GM19240 (cell line): Measurements from ENCODE around the gene APOLD1.
"Not testable (repeated sequence)": the region's sequence is repeated elsewhere in the genome, so short reads cannot be mapped to it uniquely, and the experiment has no call there.

Experiments used
- DNase-seq: peaks from one replicate; pipeline ENCODE4 v3.0.0; 2011; ENCODE audit warnings: low spot score; ENCODE audit not compliant: insufficient read length

Gene APOLD1

DNA sequence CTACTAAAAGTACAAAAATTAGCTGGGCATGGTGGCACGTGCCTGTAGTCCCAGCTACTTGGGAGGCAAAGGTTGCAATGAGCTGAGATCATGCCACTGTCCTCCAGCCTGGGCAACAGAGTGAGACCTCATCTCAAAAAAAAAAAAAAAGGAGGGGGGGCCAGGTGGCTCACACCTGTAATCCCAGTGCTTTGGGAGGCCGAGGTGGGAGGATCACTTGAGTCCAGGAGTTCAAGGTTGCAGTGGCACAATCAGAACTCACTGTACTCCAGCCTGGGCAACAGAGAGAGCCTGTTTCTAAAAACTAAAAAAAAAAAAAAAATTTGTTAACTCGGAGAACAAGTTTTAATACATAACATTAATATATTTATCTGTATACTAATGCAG lies 22.1 kb downstream of the APOLD1 start:
- not testable (repeated sequence) for DNase-seq

DNA sequence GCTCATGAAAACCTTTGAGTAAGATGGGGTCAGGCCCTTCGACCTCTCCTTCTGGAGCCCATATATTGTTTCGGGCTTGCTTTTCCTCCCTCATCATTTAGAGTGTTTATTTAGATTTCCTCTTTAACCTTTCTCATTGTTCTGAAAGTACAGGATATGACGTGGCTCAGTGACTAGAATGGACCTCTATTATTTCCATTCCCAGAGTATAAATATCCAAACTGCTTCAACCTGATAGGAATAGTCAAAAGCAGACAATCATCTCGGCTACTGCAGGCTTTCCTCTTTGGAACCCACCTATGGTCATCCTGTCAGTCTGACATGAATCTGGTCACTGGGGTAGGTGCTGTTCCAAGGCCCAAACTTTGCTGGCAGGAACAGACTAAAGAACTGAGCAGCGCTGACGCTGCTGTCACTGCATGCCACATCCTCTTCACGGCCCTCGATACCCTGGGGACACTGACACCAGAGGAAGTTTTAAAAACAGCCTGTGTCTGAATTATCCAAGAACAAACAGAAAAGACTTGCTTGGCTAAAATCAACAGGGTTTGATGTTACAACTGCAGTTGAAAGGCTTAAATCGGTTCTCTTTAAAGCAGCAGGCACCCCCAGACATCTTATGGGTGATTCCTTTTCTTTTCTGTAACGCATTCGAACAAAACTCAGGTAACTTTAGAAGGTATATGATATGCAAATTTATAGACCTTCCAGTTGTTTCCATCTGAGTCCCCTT lies 22.7 kb downstream of the APOLD1 start:
- DNase-seq: peak; percentile 28

DNA sequence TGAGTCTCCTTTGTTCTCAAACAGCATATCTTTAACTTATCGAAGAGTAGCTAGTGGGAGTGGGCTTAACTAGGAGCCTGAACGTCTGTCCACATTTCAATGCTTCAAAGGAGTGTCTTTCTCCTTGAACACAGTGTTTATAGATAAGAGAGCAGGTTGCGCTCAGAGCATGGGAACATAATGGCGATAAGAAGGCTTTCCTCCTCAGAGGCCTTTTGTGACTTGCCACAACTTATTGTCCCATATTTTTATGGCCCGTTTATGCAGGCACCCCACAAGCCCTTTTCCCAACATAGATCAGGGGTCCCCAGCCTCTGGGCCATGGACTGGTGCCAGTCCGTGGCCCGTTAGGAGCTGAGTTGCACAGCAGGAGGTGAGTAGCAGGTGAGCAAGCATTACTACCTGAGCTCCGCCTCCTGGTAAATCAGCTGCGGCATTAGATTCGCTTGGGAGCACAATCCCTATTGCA lies 25.1 kb downstream of the APOLD1 start:
- no peak for DNase-seq

DNA sequence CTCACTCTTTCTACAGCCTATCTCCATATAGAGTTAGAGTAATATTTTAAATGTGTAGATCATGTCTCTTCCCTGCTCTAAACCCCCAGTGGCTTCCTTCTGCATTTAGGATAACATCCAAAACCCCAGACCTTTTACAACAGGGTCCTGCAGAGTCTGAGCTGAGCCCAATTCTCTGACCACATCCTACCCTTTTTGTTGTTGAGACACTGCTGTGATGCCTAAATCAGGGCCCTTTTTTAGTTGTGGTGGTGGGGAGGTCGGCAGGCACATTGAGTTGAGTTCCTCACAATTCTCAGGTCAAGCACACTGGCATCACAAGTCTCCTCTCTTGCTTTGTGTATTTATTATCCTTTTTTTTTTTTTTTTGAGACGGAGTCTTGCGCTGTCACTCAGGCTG lies 25.9 kb downstream of the APOLD1 start:
- DNase-seq: no peak

DNA sequence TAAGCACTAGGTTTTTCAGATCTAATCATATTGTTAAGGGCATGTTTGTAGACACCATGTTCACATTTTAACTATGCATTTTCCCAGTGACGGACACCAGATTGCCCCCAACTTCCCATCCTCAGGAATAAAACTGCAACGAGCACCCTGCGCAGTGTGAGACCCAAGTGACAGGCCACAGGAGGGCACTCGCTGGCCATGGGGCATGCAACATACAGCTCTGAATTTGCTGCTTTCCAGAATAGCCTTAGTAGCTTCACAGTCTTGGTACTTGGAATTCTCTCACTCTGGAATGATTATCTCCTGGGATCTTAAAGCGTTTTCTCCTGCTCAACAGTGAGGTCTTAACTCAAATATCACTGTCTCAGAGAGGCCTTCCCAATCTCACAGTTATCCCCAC lies 26.7 kb downstream of the APOLD1 start:
- DNase-seq: no peak

DNA sequence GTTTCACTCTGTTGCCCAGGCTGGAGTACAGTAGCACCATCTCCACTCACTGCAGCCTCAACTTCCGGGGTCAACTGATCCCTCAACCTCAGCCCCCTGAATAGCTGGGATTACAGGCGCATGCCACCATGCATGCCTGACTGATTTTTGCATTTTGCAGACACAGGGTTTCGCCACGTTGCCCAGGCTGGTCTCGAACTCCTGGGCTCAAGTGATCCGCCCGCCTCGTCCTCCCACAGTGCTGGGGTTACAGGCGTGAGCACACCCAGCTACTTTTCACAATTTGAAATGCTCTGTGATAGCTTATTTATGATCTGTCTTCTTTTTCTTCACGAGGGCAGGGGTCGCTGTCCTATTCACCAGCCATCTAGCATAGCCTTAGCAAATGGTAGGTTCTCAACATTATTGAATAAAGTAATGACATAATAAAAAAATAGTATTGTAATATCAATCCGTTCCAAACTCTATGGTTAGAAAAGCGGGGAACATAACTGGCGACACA lies 27.2 kb downstream of the APOLD1 start:
- no peak for DNase-seq

DNA sequence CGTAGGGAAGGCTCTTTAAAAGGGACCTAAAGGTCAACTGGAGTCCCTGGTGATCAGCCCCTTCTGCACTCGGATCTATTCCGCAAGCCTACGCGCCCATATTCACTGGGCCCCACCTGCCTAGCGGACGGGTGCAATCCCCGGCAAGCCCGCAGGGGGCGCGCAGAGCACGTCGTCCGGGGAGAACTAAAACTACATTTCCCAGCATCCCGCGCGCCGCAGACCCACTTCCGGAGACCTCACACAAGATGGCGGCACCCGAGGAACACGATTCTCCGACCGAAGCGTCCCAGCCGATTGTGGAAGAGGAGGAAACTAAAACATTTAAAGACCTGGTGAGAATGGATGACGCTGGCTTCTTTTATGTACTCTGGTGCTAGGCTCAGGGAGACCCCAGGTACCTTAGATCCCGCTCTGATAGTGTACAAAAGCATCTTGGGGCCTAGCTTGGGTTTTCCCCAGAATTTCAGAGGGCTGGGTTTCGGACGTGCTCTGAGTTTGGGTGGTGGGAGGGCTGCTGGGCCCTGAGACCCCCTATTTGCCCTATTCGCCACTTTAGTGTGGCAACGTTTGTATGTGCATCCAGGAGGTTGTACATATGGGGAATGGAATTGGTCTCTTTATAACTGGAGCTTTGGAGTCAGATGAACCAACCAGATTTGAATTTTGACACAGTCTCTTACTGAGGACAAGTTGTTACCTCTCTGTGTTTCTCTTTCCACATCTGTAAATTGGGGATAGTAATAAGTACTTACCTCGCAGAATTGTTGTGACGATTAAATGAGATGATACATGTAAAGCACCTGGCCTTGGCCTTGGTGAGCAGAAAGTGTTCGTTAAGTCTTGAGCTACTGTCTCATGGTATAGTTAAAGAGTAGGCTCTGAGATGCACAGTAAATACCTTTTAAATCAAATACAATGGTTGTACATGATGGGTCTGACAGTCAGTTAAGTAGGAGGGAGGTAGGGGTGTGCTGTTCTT lies 28.0 kb downstream of the APOLD1 start, which contains the start of gene DDX47:
Gene DDX47, plus strand, starts transcription at position 227 of the 982 bp plus-strand sequence. Its CDS starts 22 bp downstream, at position 249.
- peak; percentile 64 for DNase-seq

DNA sequence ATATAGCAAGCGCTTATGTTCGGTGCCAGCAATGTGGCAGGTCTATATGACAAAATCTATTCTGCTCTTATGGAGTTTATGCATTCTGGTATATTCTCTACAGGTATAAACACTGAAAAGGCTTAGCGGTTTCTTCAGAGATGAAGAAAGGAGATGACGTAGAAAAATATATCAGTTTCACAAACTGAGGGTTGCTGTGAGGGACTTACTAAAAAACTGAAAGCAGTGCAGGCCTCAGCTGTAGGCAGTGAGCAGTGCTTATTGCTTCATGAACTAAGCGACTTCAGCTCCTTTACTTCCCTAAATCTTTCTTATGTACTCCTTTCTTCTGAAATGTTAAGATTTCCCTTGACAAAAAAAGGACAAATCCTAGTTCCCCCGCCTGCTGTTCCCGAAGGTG lies 32.2 kb downstream of the APOLD1 start:
- DNase-seq: no peak

DNA sequence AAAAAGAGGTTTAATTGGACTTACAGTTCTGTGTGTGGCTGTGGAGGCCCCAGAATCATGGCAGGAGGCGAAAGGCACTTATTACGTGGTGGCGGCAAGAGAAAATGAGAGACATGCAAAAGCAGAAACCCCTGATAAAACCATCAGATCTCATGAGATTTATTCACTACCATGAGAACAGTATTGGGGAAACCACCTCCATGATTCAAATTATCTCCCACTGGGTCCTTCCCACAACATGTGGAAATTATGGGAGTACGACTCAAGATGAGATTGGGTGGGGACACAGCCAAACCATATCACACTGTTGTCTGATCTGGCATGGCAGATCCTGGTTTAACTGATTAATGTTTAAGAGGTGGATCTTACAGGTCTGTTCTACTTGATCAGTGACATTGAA lies 33.2 kb downstream of the APOLD1 start:
- no peak for DNase-seq

DNA sequence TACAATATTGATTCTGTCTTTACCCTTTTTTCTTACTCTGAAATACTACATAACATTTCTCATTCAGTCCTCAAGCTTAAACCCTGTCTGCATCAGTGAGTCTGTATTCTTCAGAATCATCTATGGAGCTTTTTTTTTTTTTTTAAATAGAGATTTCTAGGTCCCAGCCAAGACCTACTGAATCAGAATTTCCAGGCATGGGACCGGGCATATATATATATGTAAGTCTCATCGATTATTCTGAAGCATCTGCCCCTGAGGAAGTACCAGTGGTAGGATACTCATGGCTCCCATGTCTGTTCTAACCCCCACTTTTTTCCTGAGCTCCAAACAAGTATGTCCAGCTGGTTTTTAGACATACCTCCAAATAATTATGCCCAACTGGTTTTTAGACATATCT lies 33.8 kb downstream of the APOLD1 start:
- DNase-seq: no peak

DNA sequence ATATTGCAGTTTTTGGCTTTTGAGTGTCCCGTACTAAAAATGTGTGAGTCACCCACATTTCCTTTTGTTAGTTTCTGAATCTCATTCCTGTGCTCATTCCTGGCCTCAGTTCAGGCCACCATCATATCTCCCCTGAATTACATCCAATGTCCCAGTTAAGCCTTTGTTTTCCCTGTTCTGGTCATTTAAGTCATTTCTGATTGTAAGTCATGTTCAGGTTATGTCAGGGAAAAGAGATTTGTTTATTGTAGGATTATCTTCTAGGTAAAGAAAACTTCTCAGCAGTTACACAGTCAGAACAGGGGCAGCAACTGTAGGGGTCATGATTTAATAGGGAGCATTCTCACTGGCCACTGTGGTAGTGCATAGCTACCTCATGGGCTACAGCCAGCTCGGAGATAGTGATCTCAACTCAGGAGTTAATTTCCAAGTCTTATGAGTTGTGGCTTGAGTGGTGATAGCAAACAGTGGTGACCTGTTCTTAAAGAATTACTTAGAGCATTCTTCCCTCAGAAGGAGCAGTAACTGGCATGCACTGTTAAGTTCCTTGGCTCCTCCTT lies 34.4 kb downstream of the APOLD1 start:
- DNase-seq: no peak

DNA sequence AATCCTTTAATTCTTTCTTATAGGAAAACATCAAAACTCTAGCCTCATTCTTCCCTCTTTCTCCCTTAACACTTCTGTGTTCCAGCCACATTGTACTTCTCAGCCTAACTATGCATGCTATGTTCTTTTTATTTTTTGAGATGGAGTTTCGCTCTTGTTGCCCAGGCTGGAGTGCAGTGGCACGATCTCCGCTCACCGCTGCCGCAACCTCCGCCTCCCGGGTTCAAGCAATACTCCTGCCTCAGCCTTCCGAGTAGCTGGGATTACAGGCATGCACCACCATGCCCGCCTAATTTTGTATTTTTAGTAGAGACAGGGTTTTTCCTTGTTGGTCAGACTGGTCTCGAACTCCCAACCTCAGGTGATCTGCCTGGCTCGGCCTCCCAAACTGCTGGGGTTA lies 34.9 kb downstream of the APOLD1 start:
- DNase-seq: not testable (repeated sequence)

DNA sequence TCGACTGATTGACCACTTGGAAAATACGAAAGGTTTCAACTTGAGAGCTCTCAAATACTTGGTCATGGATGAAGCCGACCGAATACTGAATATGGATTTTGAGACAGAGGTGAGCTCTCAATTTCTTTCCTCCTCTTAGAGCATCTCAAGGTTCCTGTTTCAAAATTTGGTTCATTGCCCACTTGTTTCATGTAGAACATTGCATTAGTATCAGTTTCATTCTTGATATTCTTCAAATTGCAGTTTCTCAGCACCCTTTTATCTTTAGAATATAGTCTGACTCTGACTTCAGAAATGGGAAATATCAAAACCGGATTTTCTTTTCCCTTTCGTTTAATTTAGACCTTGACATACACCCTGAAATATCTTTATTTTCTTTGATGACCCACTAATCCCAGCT lies 36.5 kb downstream of the APOLD1 start:
- DNase-seq: peak; percentile 29

DNA sequence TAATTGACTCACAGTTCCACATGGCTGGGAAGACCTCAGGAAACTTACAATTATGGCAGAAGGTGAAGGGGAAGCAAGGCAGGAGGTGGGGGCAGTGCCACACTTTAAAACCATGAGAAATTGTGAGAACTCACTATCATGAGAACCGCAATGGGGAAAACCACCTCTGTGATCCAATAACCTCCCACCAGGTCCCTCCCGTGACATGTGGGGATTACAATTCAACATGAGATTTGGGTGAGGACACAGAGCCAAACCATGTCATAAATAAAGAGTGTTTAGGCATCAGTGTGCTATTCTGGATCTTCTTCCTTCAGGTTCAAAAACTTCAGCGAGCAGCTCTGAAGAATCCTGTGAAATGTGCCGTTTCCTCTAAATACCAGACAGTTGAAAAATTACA lies 37.4 kb downstream of the APOLD1 start:
- DNase-seq: no peak

DNA sequence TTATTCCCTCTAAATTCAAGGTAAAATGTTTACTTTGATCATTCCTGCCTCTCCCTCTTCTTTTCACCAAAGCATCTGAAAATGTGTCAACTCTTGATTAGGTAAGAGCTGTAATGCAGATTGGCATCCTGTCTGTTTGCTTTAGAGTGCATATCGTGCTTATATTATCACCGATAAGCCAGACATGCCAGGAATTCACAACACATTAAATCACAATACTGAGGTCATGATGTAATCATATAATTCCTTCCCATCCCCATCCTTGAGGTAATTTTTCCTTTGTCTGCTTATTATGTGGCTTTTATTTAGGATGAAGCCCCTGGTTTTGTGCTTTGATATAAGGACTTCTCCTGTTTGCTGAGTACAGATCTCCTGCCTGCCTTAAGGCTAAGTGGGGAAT lies 37.8 kb downstream of the APOLD1 start:
- DNase-seq: no peak

DNA sequence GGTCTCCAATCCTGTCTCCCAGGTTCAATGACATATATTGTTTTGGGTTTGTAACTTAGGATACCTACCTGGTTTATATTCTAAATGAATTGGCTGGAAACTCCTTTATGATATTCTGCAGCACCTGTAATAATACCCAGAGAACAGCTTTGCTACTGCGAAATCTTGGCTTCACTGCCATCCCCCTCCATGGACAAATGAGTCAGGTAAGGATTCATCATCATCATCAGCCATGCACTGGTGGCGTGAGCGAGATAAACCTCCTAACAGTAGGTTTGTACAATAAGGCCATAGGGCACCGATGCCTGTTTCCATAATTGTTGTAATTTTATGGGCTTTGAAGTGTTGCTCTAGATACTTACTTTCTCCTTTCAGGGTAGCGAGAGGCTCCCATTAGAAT lies 38.4 kb downstream of the APOLD1 start:
- no peak for DNase-seq

DNA sequence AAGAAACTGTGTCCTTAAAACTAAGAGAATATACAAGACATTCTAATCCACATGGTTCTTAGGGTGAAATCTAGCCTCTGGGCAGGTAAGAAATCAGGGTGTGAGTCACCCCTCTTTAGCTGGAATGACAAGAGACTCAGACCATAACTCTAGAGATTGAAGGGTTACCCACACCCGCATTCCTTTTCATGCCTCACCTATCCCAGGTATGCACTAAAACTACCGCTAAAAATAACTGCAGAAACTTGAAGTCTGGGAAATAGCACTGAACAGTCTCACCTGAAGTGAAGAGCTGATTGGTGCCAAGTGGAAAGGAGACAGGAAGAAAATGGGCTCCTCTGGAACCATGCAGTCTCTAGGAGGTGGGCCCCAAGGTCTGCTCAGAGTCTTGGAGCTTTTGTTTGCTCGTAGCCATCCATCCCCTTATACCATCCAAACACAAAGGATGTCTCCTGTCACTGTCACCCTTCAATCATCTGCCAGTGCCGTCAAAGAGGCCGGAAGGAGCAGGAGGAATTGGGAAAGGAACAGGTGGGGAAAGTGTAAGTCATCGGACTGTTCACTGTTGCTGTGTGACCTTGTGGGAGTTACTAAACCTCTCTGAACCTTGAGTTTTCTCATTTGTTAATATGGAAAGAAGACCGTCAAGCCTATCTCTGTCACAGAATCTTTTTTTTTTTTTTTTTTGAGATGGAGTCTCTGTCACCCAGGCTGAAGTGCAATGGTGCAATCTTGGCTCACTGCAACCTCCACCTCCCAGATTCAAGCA lies 50.1 kb downstream of the APOLD1 start:
- DNase-seq: no peak

DNA sequence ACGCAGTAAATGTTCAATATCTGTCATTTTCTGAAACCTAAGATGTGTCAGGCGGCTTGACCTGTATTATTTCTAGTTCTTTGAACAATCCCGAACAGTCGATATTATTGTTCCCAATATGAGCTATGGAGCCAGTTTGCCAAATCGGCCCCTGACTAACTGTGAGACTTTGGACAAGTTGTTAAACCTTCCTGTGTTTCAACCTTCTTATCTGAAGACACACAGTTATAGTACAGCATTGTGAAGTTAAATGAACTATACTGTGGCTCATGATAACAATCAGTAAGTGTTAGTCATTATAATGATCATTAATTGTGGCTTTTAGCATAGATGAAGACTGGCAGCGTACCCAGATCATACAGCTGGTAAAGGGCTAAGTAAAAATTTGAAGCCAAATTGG lies 51.1 kb downstream of the APOLD1 start:
- no peak for DNase-seq

DNA sequence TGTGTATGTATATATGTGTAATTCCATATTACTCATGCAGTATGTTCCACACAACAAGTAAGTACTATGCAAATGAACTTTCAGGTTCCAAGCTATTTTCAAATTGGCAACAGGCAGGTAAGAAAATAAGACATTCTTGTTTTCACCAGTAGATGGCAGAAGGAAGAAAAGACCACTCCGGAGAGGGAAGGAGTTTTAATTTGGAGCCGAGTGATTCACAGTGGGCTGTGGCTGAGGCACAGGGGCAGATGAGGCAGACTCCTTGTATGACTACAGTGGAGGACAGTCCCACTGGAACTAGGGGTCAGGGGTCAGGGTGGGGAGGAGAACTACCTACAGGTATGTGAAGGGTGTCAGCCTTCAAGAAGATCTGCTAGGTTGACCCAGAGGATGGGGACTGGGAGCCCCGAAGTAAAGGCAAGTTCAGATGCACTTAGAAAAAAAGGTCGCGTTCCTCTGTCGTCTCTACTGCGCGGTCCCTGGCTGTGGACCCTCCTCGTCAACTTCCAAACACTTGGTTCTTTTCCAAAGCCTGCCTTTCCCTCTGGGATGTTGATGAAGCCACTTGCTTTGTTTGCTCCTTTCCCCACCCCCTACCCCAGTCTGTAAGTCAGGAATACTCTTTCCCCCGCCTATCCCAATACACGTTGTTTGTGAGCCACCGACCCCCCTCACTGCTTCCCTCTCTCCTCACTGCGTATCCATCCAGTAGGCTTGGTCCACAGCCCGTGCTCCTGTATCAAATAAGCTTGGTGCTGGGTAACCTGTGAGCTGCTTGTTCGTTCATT lies 51.8 kb downstream of the APOLD1 start:
- DNase-seq: peak; percentile 45

DNA sequence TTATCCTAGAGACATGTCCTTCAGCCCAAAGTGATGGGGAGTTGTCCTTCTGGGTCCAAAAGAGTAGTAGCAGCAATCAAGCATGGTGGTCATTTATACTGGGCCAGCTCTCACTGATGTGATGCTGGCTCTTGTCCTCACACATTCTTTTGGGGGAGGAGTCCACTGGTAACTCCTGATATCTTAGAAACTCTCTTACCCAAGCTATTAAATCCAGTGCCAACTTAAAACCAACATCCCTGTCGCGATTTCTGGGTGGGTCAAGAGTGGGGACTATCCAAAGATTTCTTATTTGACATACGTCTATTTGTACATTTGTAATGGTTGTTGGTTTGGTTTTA lies 52.3 kb downstream of the APOLD1 start:
- no peak for DNase-seq
